NT2/D1 (cell line): ENCODE measurements around the gene GXYLT1.

Source experiments
- SUZ12 ChIP-seq: IDR thresholded peaks from 2 replicates; pipeline ENCODE4 v1.6.1; 2011; ENCODE audit not compliant: insufficient read length, insufficient read depth; ENCODE audit errors: extremely low read depth
- YY1 ChIP-seq: IDR thresholded peaks from 2 replicates; pipeline ENCODE4 v1.6.1; 2011; ENCODE audit not compliant: insufficient read length, insufficient read depth
- ZNF274 ChIP-seq: IDR thresholded peaks from 2 replicates; pipeline ENCODE4 v1.6.1; 2011; ENCODE audit warnings: mild to moderate bottlenecking, low read depth, low read length

- TF ChIP-seq ZNF274 (no peak), YY1 (no peak), SUZ12 (no peak)
Observed at GRCh38 chr12:42192686-42193085, 48.0 kb upstream of the GXYLT1 start.
